ENCODE data around the gene CCDC93.

DNA sequence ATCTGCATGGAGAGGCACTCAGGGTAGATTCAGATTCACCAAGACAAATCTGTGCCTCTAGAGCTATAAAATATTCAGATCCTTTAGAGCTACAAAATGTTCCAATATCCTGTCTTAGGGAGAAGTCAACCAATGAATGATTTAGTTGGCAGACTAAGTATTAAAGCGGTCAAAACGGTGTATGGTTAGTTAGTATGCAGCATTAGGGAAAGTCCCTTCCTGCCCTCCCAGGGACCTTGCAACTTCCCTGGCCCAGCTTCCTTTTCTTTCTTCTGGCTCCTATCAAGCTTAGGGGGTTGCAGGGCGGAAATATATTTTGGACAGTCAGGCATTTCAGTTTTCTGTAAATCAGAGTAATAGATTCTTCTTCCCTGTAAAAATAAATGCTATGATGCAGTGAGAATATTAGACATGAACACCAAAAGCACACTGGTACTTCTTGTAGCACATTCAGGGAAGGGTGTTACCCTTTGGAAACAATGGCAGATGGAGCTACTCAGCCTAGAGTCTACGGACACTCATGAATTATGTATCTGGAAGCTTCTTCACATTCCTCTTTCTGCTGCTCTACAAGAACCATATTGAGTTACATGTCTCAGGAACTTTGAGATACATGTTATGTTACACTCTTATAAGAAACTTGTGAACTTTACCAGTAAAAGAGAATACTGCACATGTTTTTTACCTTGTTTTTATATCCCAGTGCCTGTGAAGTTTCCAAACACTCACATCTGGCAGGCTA is 45.7 kb downstream of the CCDC93 start:
- TF ChIP-seq EZH2 (IDR thresholded peaks at IDR 0.05; ENCODE audit: insufficient read depth, poor library complexity, severe bottlenecking) (no peak), EZH2phosphoT487 (IDR thresholded peaks at IDR 0.05; ENCODE audit: insufficient read depth, low read depth) (no peak)
